ENCODE measurements around the gene ADAMTSL3.

- TF ChIP-seq, protein P1, sequence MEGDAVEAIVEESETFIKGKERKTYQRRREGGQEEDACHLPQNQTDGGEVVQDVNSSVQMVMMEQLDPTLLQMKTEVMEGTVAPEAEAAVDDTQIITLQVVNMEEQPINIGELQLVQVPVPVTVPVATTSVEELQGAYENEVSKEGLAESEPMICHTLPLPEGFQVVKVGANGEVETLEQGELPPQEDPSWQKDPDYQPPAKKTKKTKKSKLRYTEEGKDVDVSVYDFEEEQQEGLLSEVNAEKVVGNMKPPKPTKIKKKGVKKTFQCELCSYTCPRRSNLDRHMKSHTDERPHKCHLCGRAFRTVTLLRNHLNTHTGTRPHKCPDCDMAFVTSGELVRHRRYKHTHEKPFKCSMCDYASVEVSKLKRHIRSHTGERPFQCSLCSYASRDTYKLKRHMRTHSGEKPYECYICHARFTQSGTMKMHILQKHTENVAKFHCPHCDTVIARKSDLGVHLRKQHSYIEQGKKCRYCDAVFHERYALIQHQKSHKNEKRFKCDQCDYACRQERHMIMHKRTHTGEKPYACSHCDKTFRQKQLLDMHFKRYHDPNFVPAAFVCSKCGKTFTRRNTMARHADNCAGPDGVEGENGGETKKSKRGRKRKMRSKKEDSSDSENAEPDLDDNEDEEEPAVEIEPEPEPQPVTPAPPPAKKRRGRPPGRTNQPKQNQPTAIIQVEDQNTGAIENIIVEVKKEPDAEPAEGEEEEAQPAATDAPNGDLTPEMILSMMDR (IDR thresholded peaks at IDR 0.05), result no peak
- no peak for TF ChIP-seq EZH2 (IDR thresholded peaks at IDR 0.05; ENCODE audit: borderline replicate concordance, insufficient read depth, low read depth, low read length, poor library complexity, severe bottlenecking)
These were observed 189.5 kb downstream of the ADAMTSL3 start for GRCh38 chr15:83843471-83843871.
